GM20431 (cell line): Measurements from ENCODE around the gene SAFB2.

Experiments
- in situ Hi-C: fragments of 300-500 bp; cut with MseI, MboI; formaldehyde crosslinking; loops from one replicate; pipeline ENCODE4 v1.15.0; 2020; ENCODE audit warnings: low sequenced_read_pairs; ENCODE audit not compliant: unreplicated experiment

SAFB2 gene

DNA sequence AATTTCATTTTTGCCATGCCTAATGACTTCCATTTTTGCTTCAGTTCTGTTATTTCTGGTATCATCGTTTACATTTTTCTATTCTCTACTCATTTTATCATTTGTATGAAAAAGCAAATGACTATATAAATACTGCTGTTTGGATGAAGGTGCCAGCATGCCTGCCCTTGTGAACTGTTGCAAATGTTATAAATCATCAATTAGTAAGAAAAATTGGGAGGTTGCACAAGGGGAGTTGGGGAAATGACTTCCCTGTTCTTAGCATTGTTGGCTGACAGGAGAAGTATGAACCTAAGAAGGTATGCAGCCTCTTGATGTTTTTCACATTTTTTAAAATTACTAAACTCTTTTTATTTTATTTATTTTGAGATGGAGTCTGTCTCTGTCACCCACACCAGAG lies 15.4 kb upstream of the SAFB2 start:
- in situ Hi-C loops = no loop called here

DNA sequence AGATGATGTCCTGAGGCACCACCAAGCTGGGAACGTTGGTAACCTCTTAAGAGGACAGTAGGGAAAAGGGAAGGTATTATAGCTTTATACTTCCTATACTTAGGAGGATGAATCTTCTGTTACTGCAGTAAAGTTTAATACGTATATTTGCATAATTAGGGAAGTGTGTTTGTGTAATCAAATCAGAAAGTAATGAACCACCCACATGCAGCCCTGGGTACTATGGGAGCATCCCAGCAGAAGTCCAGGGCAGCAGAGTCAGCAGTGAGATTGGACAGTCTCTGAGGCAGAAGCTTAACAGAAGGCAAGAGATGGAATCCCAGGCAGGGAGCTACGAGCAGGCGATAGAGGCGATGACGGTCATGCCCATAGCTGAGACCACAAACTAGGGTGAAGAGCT lies 12.9 kb upstream of the SAFB2 start:
- in situ Hi-C loops = no loop called here

GRCh38 chr19:5632657-5633056 lies 10.1 kb upstream of the SAFB2 start:
- in situ Hi-C loops = no loop called here

DNA sequence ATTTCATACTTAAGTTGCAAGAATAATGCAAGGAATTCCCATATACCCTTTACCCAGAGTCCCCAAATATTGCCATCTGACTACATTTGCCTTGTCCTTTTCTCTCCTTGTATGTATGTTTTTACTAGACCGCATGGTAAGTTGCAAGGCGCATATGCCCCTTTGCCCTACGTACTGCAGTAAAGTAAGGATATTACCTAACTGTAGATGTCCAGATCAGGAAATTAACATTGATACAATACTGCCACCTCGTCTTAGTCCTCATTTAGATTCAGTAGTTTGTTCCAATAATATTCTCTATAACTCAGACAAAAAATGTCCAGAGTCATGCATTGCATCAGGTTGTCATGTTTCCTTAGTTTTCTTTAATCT lies 9.7 kb upstream of the SAFB2 start:
- in situ Hi-C loops = no loop called here

DNA sequence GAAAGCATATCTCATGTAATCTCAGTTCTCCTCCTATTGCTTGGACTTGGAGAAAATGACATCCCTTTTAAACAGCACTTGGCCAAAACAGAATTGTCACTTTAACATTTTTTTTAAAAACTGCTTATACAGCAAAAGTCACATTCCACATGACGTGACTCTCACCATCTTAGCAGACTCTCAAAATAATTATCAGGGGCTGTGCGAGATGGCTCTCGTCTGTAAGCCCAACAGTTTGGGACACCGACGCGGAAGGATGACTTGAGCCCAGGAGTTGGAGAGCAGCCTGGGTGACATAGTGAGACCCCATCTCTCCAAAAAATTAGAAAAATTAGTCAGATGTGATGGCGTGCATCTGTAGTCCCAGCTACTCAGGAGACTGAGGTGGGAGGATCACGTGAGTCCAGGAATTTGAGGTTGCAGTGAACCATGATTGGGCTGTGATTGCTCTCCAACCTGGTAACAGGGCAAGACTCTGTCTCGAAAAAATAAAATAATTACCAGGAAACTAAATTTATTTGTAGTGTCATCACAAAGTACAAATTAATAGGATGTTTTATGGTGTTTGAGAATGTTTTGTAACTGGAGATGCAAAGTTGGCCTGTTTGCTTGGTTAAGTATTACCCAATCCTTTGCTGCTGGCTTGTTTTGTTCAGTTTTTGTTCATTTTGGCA lies 9.1 kb upstream of the SAFB2 start:
- in situ Hi-C loops = no loop called here

DNA sequence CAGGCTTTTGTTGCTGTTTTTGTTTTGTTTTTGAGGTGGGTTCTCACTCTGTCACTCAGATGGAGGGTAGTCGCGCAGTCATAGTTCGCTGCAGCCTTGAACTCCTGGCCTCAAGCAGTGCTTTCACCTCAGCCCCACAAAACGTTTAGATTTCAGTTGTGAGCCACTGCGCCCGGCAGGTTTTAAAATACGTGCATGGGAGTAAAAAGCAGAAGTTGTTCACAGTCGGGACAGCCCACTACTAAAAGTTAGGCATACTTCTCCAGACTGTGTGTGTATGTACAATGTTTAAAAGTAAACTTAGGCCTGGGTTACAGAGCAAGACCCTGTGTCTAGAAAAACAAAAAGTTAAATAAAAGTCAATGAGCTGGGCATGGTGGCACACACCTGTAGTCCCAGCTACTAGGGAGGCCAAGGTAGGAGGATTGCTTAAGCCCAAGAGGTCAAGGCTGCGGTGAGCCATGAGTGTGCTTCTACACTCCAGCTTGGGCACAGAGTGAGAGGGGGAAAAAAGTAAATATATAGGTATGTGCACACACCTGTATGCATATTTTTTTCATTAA lies 6.4 kb upstream of the SAFB2 start:
- in situ Hi-C loops = no loop called here

- in situ Hi-C loops = no loop called here
Measured at GRCh38 chr19:5628461-5628860, 5.9 kb upstream of the SAFB2 start.

- in situ Hi-C loops = no loop called here
Measured at GRCh38 chr19:5627395-5627904, 4.9 kb upstream of the SAFB2 start.

- in situ Hi-C loops = no loop called here
Measured at GRCh38 chr19:5625641-5626040, 3.1 kb upstream of the SAFB2 start.

GRCh38 chr19:5624741-5625278 lies 2.2 kb upstream of the SAFB2 start:
- in situ Hi-C loops = no loop called here

GRCh38 chr19:5624018-5624663 lies 1.6 kb upstream of the SAFB2 start:
- in situ Hi-C loops = no loop called here

DNA sequence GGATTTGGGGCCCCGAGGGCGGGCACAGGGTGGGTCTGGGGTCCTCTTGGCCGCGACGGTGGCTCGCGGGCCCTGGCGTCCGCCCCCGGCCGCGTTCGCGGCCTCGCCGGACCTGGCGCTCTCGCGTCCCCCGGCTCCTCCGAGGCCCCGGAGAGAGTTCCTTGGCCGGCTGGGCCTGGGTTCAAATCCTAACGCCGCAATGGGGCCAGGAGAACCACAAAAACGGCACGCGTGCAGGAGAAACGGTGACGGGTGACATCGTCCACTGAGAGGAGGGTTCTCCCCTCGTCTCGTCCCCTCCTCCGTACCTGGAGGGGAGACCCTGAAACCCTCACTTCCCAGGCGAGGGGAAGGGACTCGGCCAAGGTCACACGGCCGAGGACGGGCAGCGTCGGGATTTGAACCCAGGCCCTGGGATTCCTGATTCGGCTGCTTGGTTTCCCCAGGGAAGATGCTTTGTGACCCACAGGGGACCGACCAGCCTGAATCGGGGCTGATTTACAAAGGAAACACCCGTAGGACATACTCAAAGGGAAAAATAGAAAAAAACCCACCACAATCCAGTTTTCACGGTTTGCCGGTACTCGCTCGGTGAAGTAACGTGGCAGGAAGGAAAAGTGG lies 931 bp upstream of the SAFB2 start:
- in situ Hi-C loops = no loop called here

- in situ Hi-C loops = no loop called here
Measured at GRCh38 chr19:5621945-5622464, 571 bp downstream of the SAFB2 start.

- in situ Hi-C loops = no loop called here
Measured at GRCh38 chr19:5621311-5621944, 1.1 kb downstream of the SAFB2 start.

GRCh38 chr19:5619946-5620345 lies 2.6 kb downstream of the SAFB2 start:
- in situ Hi-C loops = no loop called here

- in situ Hi-C loops = no loop called here
Measured at GRCh38 chr19:5618591-5618990, 4.0 kb downstream of the SAFB2 start.

- in situ Hi-C loops = no loop called here
Measured at GRCh38 chr19:5617080-5617479, 5.5 kb downstream of the SAFB2 start.

DNA sequence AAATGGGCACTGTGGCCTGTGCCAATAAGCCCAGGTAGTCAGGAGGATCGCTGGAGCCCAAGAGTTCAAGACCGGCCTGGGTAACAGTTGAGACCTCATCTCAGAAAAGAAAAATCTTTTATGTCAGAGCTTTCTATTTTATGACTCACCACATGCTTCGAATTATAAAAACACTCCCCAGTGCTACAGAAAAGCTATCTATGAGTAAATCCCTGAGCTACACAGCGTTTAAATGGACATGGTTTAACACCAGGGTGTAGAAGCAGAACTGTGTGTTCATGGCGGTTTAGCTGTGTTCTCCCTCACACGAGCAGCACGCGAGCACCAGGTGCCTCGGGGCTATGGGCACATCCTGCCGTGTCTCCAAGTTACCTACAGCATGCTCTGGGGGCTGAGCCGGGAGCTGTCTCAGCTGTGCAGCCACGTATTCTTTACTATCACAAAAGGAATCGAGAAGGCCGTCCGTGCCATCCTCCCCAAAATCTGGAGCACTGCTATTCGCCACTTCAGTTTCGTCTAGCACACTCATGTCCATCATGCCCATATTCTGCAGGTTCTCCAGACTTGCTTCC lies 6.7 kb downstream of the SAFB2 start:
- in situ Hi-C loops = no loop called here

DNA sequence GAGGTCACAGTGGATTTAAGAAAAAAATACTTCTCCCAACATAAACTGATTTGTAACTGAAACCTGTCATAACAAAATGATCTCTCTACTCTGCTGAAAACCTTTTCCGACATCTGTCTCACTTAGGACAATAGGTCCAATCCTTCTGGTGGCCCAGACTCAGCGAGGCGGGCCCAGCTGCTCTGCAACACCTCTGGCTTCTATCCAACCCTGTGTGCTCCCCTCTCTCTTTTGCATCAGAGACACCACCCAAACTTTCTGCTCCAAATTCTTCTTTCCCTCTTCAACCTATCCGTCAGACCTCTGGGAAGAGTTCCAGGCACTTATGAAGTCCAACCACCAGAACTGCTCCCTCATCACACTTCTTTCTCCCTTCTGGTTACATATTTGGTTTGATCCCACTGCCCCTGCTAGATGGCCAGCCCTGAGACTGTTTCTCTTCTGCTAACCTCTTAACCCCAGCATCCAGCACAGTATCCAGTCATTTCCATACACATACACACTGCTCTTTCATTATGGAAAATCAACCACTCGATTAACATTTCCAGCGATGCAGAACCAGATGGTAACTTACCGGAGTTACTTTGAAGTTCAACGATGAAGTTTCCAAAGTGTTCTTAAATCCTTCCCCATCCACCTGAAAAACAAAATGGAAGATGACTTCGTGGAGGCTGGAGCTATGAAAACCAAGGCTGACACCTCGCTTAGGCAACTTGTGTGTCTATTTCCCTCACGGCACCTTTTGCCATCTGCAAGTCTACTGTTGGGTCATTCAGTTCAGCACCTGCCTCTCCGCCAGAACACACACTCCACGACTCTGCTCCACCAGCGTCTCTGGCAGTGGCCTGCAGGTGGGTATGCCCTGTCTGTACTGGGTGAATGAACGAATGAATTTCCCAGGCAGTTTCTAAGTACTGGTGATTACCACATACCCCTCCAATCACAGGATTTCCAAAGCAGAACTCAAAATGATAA lies 9.4 kb downstream of the SAFB2 start:
- in situ Hi-C loops = no loop called here
